HepG2 (cell line): ENCODE results near the gene ST6GALNAC2. TPM values are rescaled to one million over a fixed set of nuclear protein-coding genes. Genes with fewer than 3 reads are reported as not detected.
A peak's percentile ranks its signal among the peaks of the same experiment; 100 is the strongest.

Experiments
- ETS1 ChIP-seq: sonication (generic); formaldehyde crosslinking; IDR thresholded peaks from 2 replicates; pipeline ENCODE4 v1.4.0; 2020; ENCODE audit warnings: missing genetic modification reagents
- MTF1 ChIP-seq: sonication (generic); formaldehyde crosslinking; IDR thresholded peaks from 2 replicates; pipeline ENCODE4 v1.5.0; 2020; ENCODE audit warnings: missing genetic modification reagents
- MYC ChIP-seq: sonication (generic); formaldehyde crosslinking; IDR thresholded peaks from 2 replicates; pipeline ENCODE4 v1.9.0; 2021; ENCODE audit warnings: missing genetic modification reagents, borderline replicate concordance
- NCOA5 ChIP-seq: sonication (generic); formaldehyde crosslinking; IDR thresholded peaks from 2 replicates; pipeline ENCODE4 v1.4.0; 2020; ENCODE audit warnings: missing genetic modification reagents
- NONO ChIP-seq, 2 experiments: fragments of 450-650 bp in 1 of 2; sonication (generic) in 1 of 2; formaldehyde crosslinking in 1 of 2; IDR thresholded peaks in 1 of 2; conservative IDR thresholded peaks in 1 of 2; 2 replicates each; pipeline versions ENCODE4 v1.6.1 to v1.8.0; 2017 to 2022; ENCODE audit warnings: mild to moderate bottlenecking in 1 of 2, missing genetic modification reagents in 1 of 2, moderate library complexity in 1 of 2
- PHB2 ChIP-seq: fragments of 450-650 bp; IDR thresholded peaks from 2 replicates; pipeline ENCODE4 v1.6.1; 2018; ENCODE audit not compliant: partially characterized antibody
- PHF8 ChIP-seq: sonication (generic); formaldehyde crosslinking; IDR thresholded peaks from 2 replicates; pipeline ENCODE4 v1.5.0; 2020; ENCODE audit warnings: missing genetic modification reagents
- RAD51 ChIP-seq: fragments of 450-650 bp; IDR thresholded peaks from 2 replicates; pipeline ENCODE4 v1.6.1; 2016; ENCODE audit warnings: borderline replicate concordance
- RXRB ChIP-seq: IDR thresholded peaks from 2 replicates; pipeline ENCODE4 v1.6.1; 2016; ENCODE audit warnings: borderline replicate concordance, missing genetic modification reagents, missing compliant biosample characterization
- SAFB2 ChIP-seq: sonication (generic); formaldehyde crosslinking; IDR thresholded peaks from 2 replicates; pipeline ENCODE4 v1.5.1; 2020; ENCODE audit warnings: missing genetic modification reagents, low read depth, mild to moderate bottlenecking, borderline replicate concordance
- SMARCC2 ChIP-seq: fragments of 450-650 bp; IDR thresholded peaks from 2 replicates; pipeline ENCODE4 v1.6.1; 2017; ENCODE audit warnings: antibody characterized with exemption, mild to moderate bottlenecking
- SOX6 ChIP-seq, 2 experiments: fragments of 450-650 bp in 1 of 2; sonication (generic) in 1 of 2; formaldehyde crosslinking in 1 of 2; IDR thresholded peaks; 2 replicates each; pipeline versions ENCODE4 v1.4.0 to v1.6.1; 2017 to 2020; ENCODE audit warnings: antibody characterized with exemption in 1 of 2, mild to moderate bottlenecking in 1 of 2, missing genetic modification reagents in 1 of 2
- ZFP36L2 ChIP-seq: sonication (generic); formaldehyde crosslinking; IDR thresholded peaks from 2 replicates; pipeline ENCODE4 v1.4.0; 2020; ENCODE audit warnings: missing genetic modification reagents
- ZNF232 ChIP-seq: sonication (generic); formaldehyde crosslinking; IDR thresholded peaks from 2 replicates; pipeline ENCODE4 v1.4.0; 2020; ENCODE audit warnings: missing genetic modification reagents, borderline replicate concordance
- ZNF251 ChIP-seq: sonication (generic); formaldehyde crosslinking; IDR thresholded peaks from 2 replicates; pipeline ENCODE4 v1.9.0; 2021; ENCODE audit warnings: mild to moderate bottlenecking, missing genetic modification reagents
- ZNF431 ChIP-seq: sonication (generic); formaldehyde crosslinking; IDR thresholded peaks from 2 replicates; pipeline ENCODE4 v1.9.0; 2022; ENCODE audit warnings: missing genetic modification reagents, low read depth, mild to moderate bottlenecking, borderline replicate concordance
- ZNF800 ChIP-seq: sonication (generic); formaldehyde crosslinking; IDR thresholded peaks from 2 replicates; pipeline ENCODE4 v1.4.0; 2020; ENCODE audit warnings: missing genetic modification reagents
- ZNF850 ChIP-seq: sonication (generic); formaldehyde crosslinking; conservative IDR thresholded peaks from 2 replicates; pipeline ENCODE4 v1.9.0; 2021; ENCODE audit warnings: mild to moderate bottlenecking, missing genetic modification reagents
- polyA plus RNA-seq, 8 experiments: library from polyadenylated mRNA; depleted of rRNA in 3 of 8; stranded (reverse) in 7 of 8; unstranded in 1 of 8; fragments of >200 nt; fragmentation: Illumina TruSeq in 4 of 8; extraction: Trizol in 4 of 8; gene quantifications; 2 replicates each; pipeline versions ENCODE4 v1.2.1 to v1.2.3, GENCODE V29; 2011 to 2016; ENCODE audit warnings: low read depth in 4 of 8, missing spikeins in 1 of 8, mixed read lengths in 1 of 8; ENCODE audit not compliant: insufficient read depth in 1 of 8
- total RNA-seq, 5 experiments: library from RNA; depleted of rRNA; stranded (reverse); fragments of >200 nt; fragmentation: Illumina TruSeq; extraction: Trizol; gene quantifications; 2 replicates each; pipeline ENCODE4 v1.2.3, GENCODE V29; 2016; ENCODE audit warnings: low read depth in 1 of 5
- TF ChIP-seq, protein P1 (sequence below): sonication (generic); formaldehyde crosslinking; IDR thresholded peaks from 2 replicates; pipeline ENCODE4 v1.4.0; 2020; ENCODE audit warnings: low read depth, mild to moderate bottlenecking, missing genetic modification reagents
- TF ChIP-seq, protein P2 (sequence below): sonication (generic); formaldehyde crosslinking; IDR thresholded peaks from 2 replicates; pipeline ENCODE4 v1.4.0; 2020; ENCODE audit warnings: missing genetic modification reagents, low read depth, mild to moderate bottlenecking, borderline replicate concordance
- TF ChIP-seq, protein P3 (sequence below), 2 experiments: sonication (generic) in 1 of 2; formaldehyde crosslinking in 1 of 2; IDR thresholded peaks; 2 replicates each; pipeline versions ENCODE4 v1.4.0 to v1.6.1; 2018 to 2020; ENCODE audit warnings: missing genetic modification reagents in 2 of 2, borderline replicate concordance in 1 of 2, low read depth in 1 of 2, mild to moderate bottlenecking in 1 of 2, missing biosample characterization in 1 of 2

Gene ST6GALNAC2
- total and polyA plus RNA-seq, 2 of the 13 experiments (the other 11 are each of a cell fraction or from before 2014, with no cell fraction given): 0.12 to 0.49 TPM

DNA sequence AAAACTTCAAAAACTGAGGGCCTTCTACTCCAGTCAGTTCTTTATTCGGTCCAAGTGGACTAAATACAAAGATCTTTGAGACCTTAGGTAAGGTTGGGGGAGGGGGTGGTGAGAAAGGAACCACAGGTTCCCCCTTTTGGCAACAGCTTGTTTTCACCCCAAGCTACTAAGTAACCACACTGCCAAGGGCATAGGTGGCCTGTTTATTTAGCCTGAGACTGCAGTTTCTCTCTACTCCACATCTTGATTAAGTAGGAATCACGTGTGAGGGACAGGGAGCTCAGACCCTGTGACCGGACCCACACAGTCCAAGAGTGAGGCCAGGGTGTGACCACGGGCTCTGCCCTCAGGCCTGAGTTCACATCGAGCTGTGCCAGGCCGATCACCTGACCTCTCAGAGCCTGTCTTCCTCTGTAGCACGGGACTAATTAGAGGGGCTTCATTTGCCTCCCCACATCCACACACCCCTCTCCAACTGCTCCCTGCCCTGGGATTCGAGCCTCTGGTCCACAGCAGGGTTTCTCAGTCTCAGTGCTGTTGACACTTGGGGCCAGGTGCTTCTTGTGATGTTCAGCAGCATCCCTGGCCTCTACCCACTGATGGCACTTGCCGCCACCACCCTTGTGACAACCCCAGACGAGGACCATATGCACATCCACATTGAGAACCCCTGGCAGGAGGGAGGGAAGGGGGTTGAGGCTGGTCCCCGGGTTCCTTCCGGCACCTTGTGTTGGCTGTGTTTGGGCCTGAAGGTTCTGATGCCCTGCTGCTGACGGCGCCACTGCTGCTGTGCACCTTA lies 17.8 kb downstream of the ST6GALNAC2 start (continued):
- TF ChIP-seq, protein P1, sequence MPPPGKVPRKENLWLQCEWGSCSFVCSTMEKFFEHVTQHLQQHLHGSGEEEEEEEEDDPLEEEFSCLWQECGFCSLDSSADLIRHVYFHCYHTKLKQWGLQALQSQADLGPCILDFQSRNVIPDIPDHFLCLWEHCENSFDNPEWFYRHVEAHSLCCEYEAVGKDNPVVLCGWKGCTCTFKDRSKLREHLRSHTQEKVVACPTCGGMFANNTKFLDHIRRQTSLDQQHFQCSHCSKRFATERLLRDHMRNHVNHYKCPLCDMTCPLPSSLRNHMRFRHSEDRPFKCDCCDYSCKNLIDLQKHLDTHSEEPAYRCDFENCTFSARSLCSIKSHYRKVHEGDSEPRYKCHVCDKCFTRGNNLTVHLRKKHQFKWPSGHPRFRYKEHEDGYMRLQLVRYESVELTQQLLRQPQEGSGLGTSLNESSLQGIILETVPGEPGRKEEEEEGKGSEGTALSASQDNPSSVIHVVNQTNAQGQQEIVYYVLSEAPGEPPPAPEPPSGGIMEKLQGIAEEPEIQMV: peak; percentile 32; the same call in 1 of the 2 replicates
- TF ChIP-seq ZNF232 (CRISPR knock-in tag) (no peak), MYC (CRISPR knock-in tag) (no peak), NCOA5 (CRISPR knock-in tag) (no peak), SAFB2 (CRISPR knock-in tag) (no peak), PHB2 (no peak), MTF1 (no peak), ZNF431 (CRISPR knock-in tag) (no peak), ZNF800 (CRISPR knock-in tag) (peak; percentile 14; the same call in 1 of the 2 replicates), RXRB (CRISPR knock-in tag) (peak; percentile 68; the same call in 1 of the 2 replicates), ZNF850 (no peak), ZFP36L2 (CRISPR knock-in tag) (no peak), ETS1 (CRISPR knock-in tag) (no peak), SMARCC2 (no peak), SOX6 (IDR thresholded peaks at IDR 0.05) (no peak), SOX6 (CRISPR knock-in tag; IDR thresholded peaks at IDR 0.05) (no peak), RAD51 (no peak; the same call in 1 of the 2 replicates), ZNF251 (CRISPR knock-in tag) (no peak), PHF8 (CRISPR knock-in tag) (no peak), NONO (IDR thresholded peaks at IDR 0.05) (no peak), NONO (CRISPR knock-in tag; conservative IDR thresholded peaks at IDR 0.05) (0 out of 2 replicates have a peak, but pooled peaks have one; percentile 18)
- TF ChIP-seq, protein P2, sequence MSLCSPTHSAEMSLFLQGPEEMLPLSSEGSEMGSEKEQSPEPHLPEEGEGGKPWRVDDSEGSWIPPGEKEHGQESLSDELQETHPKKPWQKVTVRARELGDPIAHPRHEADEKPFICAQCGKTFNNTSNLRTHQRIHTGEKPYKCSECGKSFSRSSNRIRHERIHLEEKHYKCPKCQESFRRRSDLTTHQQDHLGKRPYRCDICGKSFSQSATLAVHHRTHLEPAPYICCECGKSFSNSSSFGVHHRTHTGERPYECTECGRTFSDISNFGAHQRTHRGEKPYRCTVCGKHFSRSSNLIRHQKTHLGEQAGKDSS (CRISPR knock-in tag): no peak
- TF ChIP-seq, protein P3, sequence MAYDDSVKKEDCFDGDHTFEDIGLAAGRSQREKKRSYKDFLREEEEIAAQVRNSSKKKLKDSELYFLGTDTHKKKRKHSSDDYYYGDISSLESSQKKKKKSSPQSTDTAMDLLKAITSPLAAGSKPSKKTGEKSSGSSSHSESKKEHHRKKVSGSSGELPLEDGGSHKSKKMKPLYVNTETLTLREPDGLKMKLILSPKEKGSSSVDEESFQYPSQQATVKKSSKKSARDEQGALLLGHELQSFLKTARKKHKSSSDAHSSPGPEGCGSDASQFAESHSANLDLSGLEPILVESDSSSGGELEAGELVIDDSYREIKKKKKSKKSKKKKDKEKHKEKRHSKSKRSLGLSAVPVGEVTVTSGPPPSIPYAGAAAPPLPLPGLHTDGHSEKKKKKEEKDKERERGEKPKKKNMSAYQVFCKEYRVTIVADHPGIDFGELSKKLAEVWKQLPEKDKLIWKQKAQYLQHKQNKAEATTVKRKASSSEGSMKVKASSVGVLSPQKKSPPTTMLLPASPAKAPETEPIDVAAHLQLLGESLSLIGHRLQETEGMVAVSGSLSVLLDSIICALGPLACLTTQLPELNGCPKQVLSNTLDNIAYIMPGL (CRISPR knock-in tag; IDR thresholded peaks at IDR 0.05; ENCODE audit: borderline replicate concordance in 1 of 2, low read depth in 1 of 2): no peak
